HG03196 (cell line): ENCODE measurements around the gene SPACA1.
"Not testable (repeated sequence)": the region's sequence is repeated elsewhere in the genome, so short reads cannot be mapped to it uniquely, and the experiment has no call there.

Source experiments
- ATAC-seq: cut with Tn5 transposase; IDR thresholded peaks from one replicate; pipeline ENCODE4 v1.9.1; 2021; ENCODE audit not compliant: unreplicated experiment

SPACA1 gene

GRCh38 chr6:88047510-88048150, at the start of gene SPACA1:
Gene SPACA1 (plus strand): TSS chr6:88047841. CDS start chr6:88047906, 65 bp downstream.
- no peak for ATAC-seq

GRCh38 chr6:88000713-88001112, 46.9 kb upstream of the SPACA1 start:
- no peak for ATAC-seq

- not testable (repeated sequence) for ATAC-seq
Observed at GRCh38 chr6:88001279-88001678, 46.4 kb upstream of the SPACA1 start.

- no peak for ATAC-seq
Observed at GRCh38 chr6:88004707-88005106, 42.9 kb upstream of the SPACA1 start.

GRCh38 chr6:88006557-88006956, 41.1 kb upstream of the SPACA1 start:
- ATAC-seq, result no peak

- ATAC-seq, result no peak
Observed at GRCh38 chr6:88008411-88008810, 39.2 kb upstream of the SPACA1 start.

- ATAC-seq, result no peak
Observed at GRCh38 chr6:88008831-88009231, 38.8 kb upstream of the SPACA1 start.

- no peak for ATAC-seq
Observed at GRCh38 chr6:88013015-88013414, 34.6 kb upstream of the SPACA1 start.

- no peak for ATAC-seq
Observed at GRCh38 chr6:88013554-88013953, 34.1 kb upstream of the SPACA1 start.

- ATAC-seq, result no peak
Observed at GRCh38 chr6:88020439-88020838, 27.2 kb upstream of the SPACA1 start.

GRCh38 chr6:88024696-88025095, 22.9 kb upstream of the SPACA1 start:
- ATAC-seq, result no peak

- ATAC-seq, result no peak
Observed at GRCh38 chr6:88031550-88031949, 16.1 kb upstream of the SPACA1 start.

- no peak for ATAC-seq
Observed at GRCh38 chr6:88044530-88044929, 3.1 kb upstream of the SPACA1 start.

GRCh38 chr6:88045521-88046136, 2.0 kb upstream of the SPACA1 start:
- no peak for ATAC-seq

- ATAC-seq, result no peak
Observed at GRCh38 chr6:88048578-88048977, 937 bp downstream of the SPACA1 start.

- no peak for ATAC-seq
Observed at GRCh38 chr6:88050140-88050818, 2.6 kb downstream of the SPACA1 start.

- ATAC-seq, result no peak
Observed at GRCh38 chr6:88059191-88059590, 11.6 kb downstream of the SPACA1 start.

- no peak for ATAC-seq
Observed at GRCh38 chr6:88062376-88062775, 14.7 kb downstream of the SPACA1 start.

- ATAC-seq, result no peak
Observed at GRCh38 chr6:88072462-88072861, 24.8 kb downstream of the SPACA1 start.

GRCh38 chr6:88074791-88075190, 27.1 kb downstream of the SPACA1 start:
- ATAC-seq, result no peak

GRCh38 chr6:88077305-88077704, 29.7 kb downstream of the SPACA1 start:
- no peak for ATAC-seq

GRCh38 chr6:88086792-88087191, 39.2 kb downstream of the SPACA1 start:
- ATAC-seq, result no peak
